ENCODE results near the gene NMT1. TPM values are rescaled to one million over a fixed set of nuclear protein-coding genes. Genes with fewer than 3 reads are reported as not detected.
A peak's percentile ranks its signal among the peaks of the same experiment; 100 is the strongest.

The NMT1 gene
- total and polyA plus RNA-seq, 2 of the 13 experiments (the other 11 are each of a cell fraction or from before 2014, with no cell fraction given): 75.7 to 142 TPM

GRCh38 chr17:45113424-45113754 is 52.3 kb downstream of the NMT1 start (continued):
- TF ChIP-seq ZNF704 (CRISPR knock-in tag; IDR thresholded peaks at IDR 0.05; ENCODE audit: borderline replicate concordance): no peak
- TF ChIP-seq ZFP91 (CRISPR knock-in tag; IDR thresholded peaks at IDR 0.05; ENCODE audit: borderline replicate concordance): peak; percentile 51; the same call in 1 of the 2 replicates
- TF ChIP-seq TIGD3 (CRISPR knock-in tag; IDR thresholded peaks at IDR 0.05; ENCODE audit: borderline replicate concordance): no peak
- TF ChIP-seq CTCF (CRISPR knock-in tag; IDR thresholded peaks at IDR 0.05): peak; percentile 14; the same call in 1 of the 2 replicates
- TF ChIP-seq SMAD3 (CRISPR knock-in tag; IDR thresholded peaks at IDR 0.05): 0 out of 2 replicates have a peak, but pooled peaks have one; percentile 25
- TF ChIP-seq SAP130 (CRISPR knock-in tag; IDR thresholded peaks at IDR 0.05; ENCODE audit: low read depth): peak; percentile 30; the same call in 1 of the 2 replicates
- no peak for TF ChIP-seq HOXA7 (CRISPR knock-in tag; IDR thresholded peaks at IDR 0.05)
- TF ChIP-seq RXRA (CRISPR knock-in tag; IDR thresholded peaks at IDR 0.05): peak; percentile 93
- no peak for TF ChIP-seq DMTF1 (CRISPR knock-in tag; IDR thresholded peaks at IDR 0.05)
- no peak for TF ChIP-seq MED1 (CRISPR knock-in tag; IDR thresholded peaks at IDR 0.05)
- TF ChIP-seq ZNF687 (CRISPR knock-in tag; IDR thresholded peaks at IDR 0.05): peak; percentile 83
- TF ChIP-seq SATB2 (CRISPR knock-in tag; IDR thresholded peaks at IDR 0.05): no peak
- peak; percentile 8 for TF ChIP-seq HNRNPLL (IDR thresholded peaks at IDR 0.05; ENCODE audit: low read depth, low read length, poor library complexity, severe bottlenecking)
- TF ChIP-seq TAF15 (IDR thresholded peaks at IDR 0.05; ENCODE audit: low read depth, low read length, poor library complexity, severe bottlenecking): no peak
- no peak for TF ChIP-seq MLLT10 (CRISPR knock-in tag; IDR thresholded peaks at IDR 0.05)

All from HepG2 (cell line).